Keratinocyte (primary cell): ENCODE data around the gene UROC1. TPM values are rescaled to one million over a fixed set of nuclear protein-coding genes. Genes with fewer than 3 reads are reported as not detected.

Experiments
- DNase-seq: peaks from one replicate; pipeline ENCODE4 v3.0.0-alpha.2; 2011; ENCODE audit warnings: low read depth, missing footprints, low spot score
- FAIRE-seq: peaks from 2 replicates; lab custom pipeline; 2011; peaks lifted over from hg19 to GRCh38; lab: Jason Lieb, UNC
- H2AFZ ChIP-seq: 2 replicates; pipeline ENCODE4 v1.6.0; 2012; ENCODE audit warnings: low read length, control low read depth, inconsistent platforms; ENCODE audit not compliant: control insufficient read depth
- H3K27ac ChIP-seq: 2 replicates; pipeline ENCODE4 v1.5.1; 2011; ENCODE audit warnings: low read length; ENCODE audit not compliant: control insufficient read depth, insufficient read depth
- H3K27me3 ChIP-seq: 3 replicates; pipeline ENCODE4 v1.6.0; 2011; ENCODE audit warnings: low read length; ENCODE audit not compliant: control insufficient read depth, insufficient read depth; ENCODE audit errors: extremely low read depth
- H3K36me3 ChIP-seq, 2 experiments: 2 replicates in 1 of 2; 3 replicates in 1 of 2; pipeline ENCODE4 v1.5.1; 2011; ENCODE audit warnings: low read length in 2 of 2, mild to moderate bottlenecking in 1 of 2; ENCODE audit not compliant: control insufficient read depth in 2 of 2, insufficient read depth in 2 of 2; ENCODE audit errors: extremely low read depth in 1 of 2
- H3K4me1 ChIP-seq: 3 replicates; pipeline ENCODE4 v1.5.1; 2011; ENCODE audit warnings: low read length; ENCODE audit not compliant: control insufficient read depth, insufficient read depth; ENCODE audit errors: extremely low read depth
- H3K4me2 ChIP-seq: 3 replicates; pipeline ENCODE4 v1.6.0; 2011; ENCODE audit warnings: low read depth, low read length; ENCODE audit not compliant: control insufficient read depth, insufficient read depth; ENCODE audit errors: extremely low read depth
- H3K4me3 ChIP-seq, 3 experiments: fragments of 200-600 bp in 1 of 3; sonication (generic) in 1 of 3; 2 replicates in 2 of 3; 3 replicates in 1 of 3; pipeline ENCODE4 v1.5.1; 2011 to 2016; ENCODE audit warnings: low read length in 3 of 3, mild to moderate bottlenecking in 3 of 3, control low read depth in 2 of 3, inconsistent platforms in 1 of 3, low read depth in 1 of 3, mixed read lengths in 1 of 3, mixed run types in 1 of 3, moderate library complexity in 1 of 3; ENCODE audit not compliant: control insufficient read depth in 2 of 3, insufficient read depth in 2 of 3; ENCODE audit errors: extremely low read depth in 1 of 3
- H3K79me2 ChIP-seq: 2 replicates; pipeline ENCODE4 v1.6.0; 2012; ENCODE audit warnings: low read length; ENCODE audit not compliant: control insufficient read depth, insufficient read depth
- H3K9ac ChIP-seq: 3 replicates; pipeline ENCODE4 v1.6.0; 2011; ENCODE audit warnings: low read length; ENCODE audit not compliant: control insufficient read depth, insufficient read depth; ENCODE audit errors: extremely low read depth
- H3K9me1 ChIP-seq: 3 replicates; pipeline ENCODE4 v1.6.0; 2011; ENCODE audit warnings: low read length; ENCODE audit not compliant: control insufficient read depth, insufficient read depth; ENCODE audit errors: extremely low read depth
- H3K9me3 ChIP-seq: 2 replicates; pipeline ENCODE4 v1.5.1; 2012; ENCODE audit warnings: low read depth, low read length; ENCODE audit not compliant: control insufficient read depth
- H4K20me1 ChIP-seq: 3 replicates; pipeline ENCODE4 v1.6.0; 2011; ENCODE audit warnings: low read length; ENCODE audit not compliant: control insufficient read depth, insufficient read depth; ENCODE audit errors: extremely low read depth
- CTCF ChIP-seq, 3 experiments: IDR thresholded peaks in 1 of 3; conservative IDR thresholded peaks in 1 of 3; optimal IDR thresholded peaks in 1 of 3; 2 replicates in 2 of 3; 3 replicates in 1 of 3; pipeline versions ENCODE3 to v1.5.1; 2011; ENCODE audit warnings: low read length in 3 of 3, mild to moderate bottlenecking in 3 of 3, moderate library complexity in 2 of 3, control low read depth in 1 of 3, inconsistent platforms in 1 of 3; ENCODE audit not compliant: insufficient read depth in 2 of 3; ENCODE audit errors: extremely low read depth in 1 of 3
- EZH2 ChIP-seq: IDR thresholded peaks from one replicate; pipeline ENCODE4 v1.6.1; 2012; ENCODE audit warnings: inconsistent platforms, mild to moderate bottlenecking, low read length, moderate library complexity
- dilution Hi-C: fragments of 300-500 bp; cut with MboI; formaldehyde crosslinking; loops from one replicate; pipeline ENCODE4 v1.7.0; 2020; ENCODE audit warnings: low sequenced_read_pairs; ENCODE audit not compliant: extremely low pct_ligation_motif_present
- polyA plus RNA-seq, 5 experiments: library from polyadenylated mRNA; depleted of rRNA in 3 of 5; stranded (reverse) in 3 of 5; stranded (forward) in 1 of 5; unstranded in 1 of 5; fragments of >200 nt; gene quantifications; 1 replicate in 1 of 5; 2 replicates in 3 of 5; 3 replicates in 1 of 5; pipeline versions ENCODE4 v1.2.1 to v1.2.3, GENCODE V29; 2011 to 2012; ENCODE audit warnings: missing spikeins in 2 of 5, low read depth in 1 of 5, low replicate concordance in 1 of 5

UROC1 gene
- polyA plus RNA-seq, 1 donor (not counting 4 experiments of a cell fraction or from before 2014, with no cell fraction given), result not detected

- peak overlapping the region; percentile 86 for H3K27ac ChIP-seq
- peaks cover 28% of the 10 kb centered on the region for H3K79me2 ChIP-seq
- no peak for TF ChIP-seq EZH2
- TF ChIP-seq CTCF (optimal IDR thresholded peaks at IDR 0.05 in 1 of 3, IDR thresholded peaks at IDR 0.05 in 1 of 3, conservative IDR thresholded peaks at IDR 0.05 in 1 of 3; ENCODE audit: extremely low read depth in 1 of 3, insufficient read depth in 2 of 3, low read length in 3 of 3), result no peak
- H3K9ac ChIP-seq, result peak overlapping the region; percentile 89
- peak; percentile 33 for DNase-seq
- dilution Hi-C loops, result no loop called here
- FAIRE-seq, result no peak
- H3K4me2 ChIP-seq, result peak overlapping the region; percentile 86
- H3K4me3 ChIP-seq, result peak overlapping the region; percentile 61 to 89 (median 62)
- H3K4me1 ChIP-seq, result peaks cover 31% of the 10 kb centered on the region
- no peaks in the 10 kb centered on the region for H3K27me3 ChIP-seq
- H3K9me3 ChIP-seq, result no peaks in the 10 kb centered on the region
- H2AFZ ChIP-seq, result peak overlapping the region; percentile 100
- H3K9me1 ChIP-seq, result peaks cover 11% of the 10 kb centered on the region
- peaks cover 20% of the 10 kb centered on the region for H4K20me1 ChIP-seq
- H3K36me3 ChIP-seq, result peaks cover under 1 to 3% of the 10 kb centered on the region in 2 experiments
Observed at GRCh38 chr3:126476166-126477060, 41.2 kb downstream of the UROC1 start.

DNA sequence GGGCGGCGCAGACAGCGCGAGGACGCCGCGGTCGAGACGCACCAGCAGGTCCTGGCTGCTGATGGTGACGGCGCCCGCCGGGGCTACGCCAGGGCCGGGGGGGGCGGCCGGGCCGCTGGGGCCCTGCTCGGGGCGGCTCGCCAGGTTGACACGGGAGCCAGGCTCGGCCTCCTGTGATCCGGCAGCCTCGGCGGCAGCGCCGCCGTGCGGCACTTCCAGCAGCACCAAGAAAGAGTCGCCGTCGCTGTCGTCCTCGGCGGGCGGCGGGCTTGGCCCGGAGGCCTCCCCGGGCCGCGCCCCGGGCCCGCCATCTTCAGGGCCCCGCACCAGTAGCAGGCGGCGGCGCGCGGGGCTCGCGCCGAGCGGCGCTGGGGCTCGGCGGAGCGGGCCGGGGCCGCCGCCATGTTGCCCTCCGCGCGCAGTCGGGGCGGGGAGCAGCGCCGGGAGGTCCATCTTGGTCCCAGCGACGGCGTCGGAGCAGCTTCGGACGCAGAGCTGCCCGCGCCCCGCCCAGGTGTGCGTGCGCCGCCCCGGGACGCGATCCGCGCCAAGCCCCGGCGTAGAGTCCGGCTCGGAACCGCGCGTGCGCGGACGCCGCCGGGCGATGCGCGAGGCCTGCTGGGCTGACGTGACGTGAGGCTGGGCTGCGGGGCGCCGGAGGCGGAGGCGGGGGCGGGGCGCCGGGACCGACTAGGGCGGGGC is 42.0 kb downstream of the UROC1 start, which contains the start of gene ZXDC:
Gene ZXDC, minus strand, starts transcription at position 479 of the 702 bp plus-strand sequence. Its CDS starts 26 bp downstream, at position 453.
- Histone ChIP-seq H3K4me3 (peak within 1 kb of the TSS; percentile 74 to 89 (median 74)), H3K79me2 (peaks cover 36% of the 10 kb centered on the region), H3K27ac (peak within 1 kb of the TSS; percentile 86), H3K9me1 (peaks cover 11% of the 10 kb centered on the region), H3K4me1 (peaks cover 31% of the 10 kb centered on the region), H3K27me3 (no peaks in the 10 kb centered on the region), H3K4me2 (peak within 1 kb of the TSS; percentile 91), H3K9me3 (no peaks in the 10 kb centered on the region), H2AFZ (peak within 1 kb of the TSS; percentile 100), H3K9ac (peak within 1 kb of the TSS; percentile 89), H4K20me1 (peaks cover 20% of the 10 kb centered on the region), H3K36me3 (peaks cover 6 to 11% of the 10 kb centered on the region in 2 experiments)
- DNase-seq (peak; percentile 56), FAIRE-seq (no peak)
- peak in 2 of 3 experiments; percentile 56 for TF ChIP-seq CTCF (optimal IDR thresholded peaks at IDR 0.05 in 1 of 3, IDR thresholded peaks at IDR 0.05 in 1 of 3, conservative IDR thresholded peaks at IDR 0.05 in 1 of 3; ENCODE audit: extremely low read depth in 1 of 3, insufficient read depth in 2 of 3, low read length in 3 of 3)
- no peak for TF ChIP-seq EZH2
- dilution Hi-C loops, result no loop called here
